22Rv1 (cell line): ENCODE data around the gene FARS2.

ENCODE experiments used
- H3K27ac ChIP-seq: fragments of 450-650 bp; 2 replicates; pipeline ENCODE4 v1.5.1; 2017
- ZFX ChIP-seq: fragments of 450-650 bp; IDR thresholded peaks from 2 replicates; pipeline ENCODE4 v1.6.1; 2017; ENCODE audit warnings: antibody characterized with exemption, borderline replicate concordance
- TF ChIP-seq, protein P1 (sequence below): fragments of 450-650 bp; IDR thresholded peaks from 2 replicates; pipeline ENCODE4 v1.5.1; 2017; ENCODE audit warnings: mild to moderate bottlenecking

Gene FARS2

DNA sequence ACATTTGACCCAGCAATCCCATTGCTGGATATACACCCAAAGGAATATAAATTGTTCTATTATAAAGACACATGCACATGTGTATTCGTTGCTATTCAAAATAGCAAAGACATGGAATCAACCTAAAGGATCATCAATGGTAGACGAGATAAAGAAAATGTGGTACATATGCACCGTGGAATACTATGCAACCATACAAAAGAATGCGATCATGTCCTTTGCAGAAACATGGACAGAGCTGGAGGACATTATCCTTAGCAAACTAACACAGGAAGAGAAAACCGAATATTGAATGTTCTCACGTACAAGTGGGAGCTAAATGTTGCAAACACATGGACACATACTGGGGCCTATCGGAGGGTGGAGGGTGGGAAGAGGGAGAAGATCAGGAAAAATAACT lies 405.4 kb downstream of the FARS2 start:
- no peak for TF ChIP-seq ZFX
- TF ChIP-seq, protein P1, sequence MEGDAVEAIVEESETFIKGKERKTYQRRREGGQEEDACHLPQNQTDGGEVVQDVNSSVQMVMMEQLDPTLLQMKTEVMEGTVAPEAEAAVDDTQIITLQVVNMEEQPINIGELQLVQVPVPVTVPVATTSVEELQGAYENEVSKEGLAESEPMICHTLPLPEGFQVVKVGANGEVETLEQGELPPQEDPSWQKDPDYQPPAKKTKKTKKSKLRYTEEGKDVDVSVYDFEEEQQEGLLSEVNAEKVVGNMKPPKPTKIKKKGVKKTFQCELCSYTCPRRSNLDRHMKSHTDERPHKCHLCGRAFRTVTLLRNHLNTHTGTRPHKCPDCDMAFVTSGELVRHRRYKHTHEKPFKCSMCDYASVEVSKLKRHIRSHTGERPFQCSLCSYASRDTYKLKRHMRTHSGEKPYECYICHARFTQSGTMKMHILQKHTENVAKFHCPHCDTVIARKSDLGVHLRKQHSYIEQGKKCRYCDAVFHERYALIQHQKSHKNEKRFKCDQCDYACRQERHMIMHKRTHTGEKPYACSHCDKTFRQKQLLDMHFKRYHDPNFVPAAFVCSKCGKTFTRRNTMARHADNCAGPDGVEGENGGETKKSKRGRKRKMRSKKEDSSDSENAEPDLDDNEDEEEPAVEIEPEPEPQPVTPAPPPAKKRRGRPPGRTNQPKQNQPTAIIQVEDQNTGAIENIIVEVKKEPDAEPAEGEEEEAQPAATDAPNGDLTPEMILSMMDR = no peak
- H3K27ac ChIP-seq = no peak overlapping the region

DNA sequence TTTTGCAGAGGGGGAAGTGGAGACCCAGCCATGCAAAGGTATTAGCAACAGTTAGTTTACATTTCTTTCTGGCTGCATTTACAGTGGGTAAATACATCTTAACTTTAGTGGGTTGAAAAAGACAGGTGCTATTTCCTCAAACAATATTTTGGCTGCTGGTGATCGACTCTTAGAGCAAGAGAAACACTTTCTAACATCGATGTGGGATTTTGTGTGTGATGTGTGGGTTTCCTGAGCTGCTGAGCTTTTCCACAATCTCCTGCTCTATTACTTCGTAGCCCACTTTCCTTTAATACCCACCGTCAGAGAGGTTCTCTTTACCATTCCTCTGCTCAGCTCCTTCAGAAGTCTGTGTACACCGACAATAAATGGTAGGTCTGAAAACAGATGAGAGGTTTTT lies 406.4 kb downstream of the FARS2 start:
- no peak overlapping the region for H3K27ac ChIP-seq
- TF ChIP-seq, protein P1 = no peak
- TF ChIP-seq ZFX = no peak

DNA sequence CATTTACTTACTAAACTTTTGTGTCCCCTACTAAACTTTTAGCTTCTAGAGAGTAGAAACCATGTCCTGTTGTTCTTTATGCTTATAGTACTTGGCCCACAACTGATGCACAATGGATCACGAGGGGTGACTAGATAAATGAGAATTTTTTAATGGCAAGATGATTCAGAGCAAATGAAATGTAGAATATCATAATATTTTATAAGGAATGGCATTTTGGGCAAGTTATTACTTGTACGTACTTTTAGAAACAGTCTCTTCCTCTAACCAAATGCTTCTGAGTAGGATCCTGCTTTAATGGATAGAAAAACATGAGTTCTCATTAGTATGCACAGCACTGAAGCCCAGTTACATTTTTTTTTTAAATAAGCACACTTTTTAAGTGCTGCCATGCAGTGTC lies 409.1 kb downstream of the FARS2 start:
- TF ChIP-seq, protein P1 = no peak
- TF ChIP-seq ZFX = no peak
- no peak overlapping the region for H3K27ac ChIP-seq

DNA sequence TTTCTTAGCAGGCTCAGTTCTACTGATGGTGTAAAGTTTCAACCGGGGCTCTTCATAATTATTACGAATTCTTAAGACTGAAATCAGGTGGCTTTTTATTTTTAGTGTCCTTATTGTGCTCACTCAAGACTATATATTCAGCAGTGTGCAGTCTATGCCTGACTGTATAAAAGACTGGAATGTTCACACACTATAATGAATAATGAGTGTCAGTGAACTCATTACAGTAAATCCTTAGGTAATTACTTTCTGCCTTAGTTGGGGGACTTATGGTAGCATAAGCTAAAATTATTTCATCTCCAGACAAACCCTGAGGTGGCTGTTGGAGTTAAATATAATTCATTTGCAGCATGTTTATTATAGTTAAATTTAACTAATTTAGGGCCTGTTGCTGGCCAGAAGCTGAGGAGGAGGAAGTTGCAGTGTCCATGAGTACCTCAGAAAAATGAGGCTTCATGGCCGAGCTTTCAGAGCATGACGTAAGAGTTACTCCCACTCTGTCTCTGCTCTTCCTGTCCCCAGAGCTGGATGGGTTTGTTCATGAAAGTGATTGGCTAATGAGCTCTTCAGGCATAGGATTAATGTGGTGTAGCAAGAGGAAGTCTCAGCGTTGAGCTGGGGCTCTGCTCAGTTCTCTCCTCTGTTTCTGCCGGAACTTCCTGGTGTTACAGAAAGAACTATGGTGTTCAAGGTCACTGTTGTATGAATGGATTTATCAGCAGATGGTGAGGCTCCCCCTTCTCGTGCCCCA lies 409.7 kb downstream of the FARS2 start:
- H3K27ac ChIP-seq = no peak overlapping the region
- no peak for TF ChIP-seq ZFX
- TF ChIP-seq, protein P1 = no peak

DNA sequence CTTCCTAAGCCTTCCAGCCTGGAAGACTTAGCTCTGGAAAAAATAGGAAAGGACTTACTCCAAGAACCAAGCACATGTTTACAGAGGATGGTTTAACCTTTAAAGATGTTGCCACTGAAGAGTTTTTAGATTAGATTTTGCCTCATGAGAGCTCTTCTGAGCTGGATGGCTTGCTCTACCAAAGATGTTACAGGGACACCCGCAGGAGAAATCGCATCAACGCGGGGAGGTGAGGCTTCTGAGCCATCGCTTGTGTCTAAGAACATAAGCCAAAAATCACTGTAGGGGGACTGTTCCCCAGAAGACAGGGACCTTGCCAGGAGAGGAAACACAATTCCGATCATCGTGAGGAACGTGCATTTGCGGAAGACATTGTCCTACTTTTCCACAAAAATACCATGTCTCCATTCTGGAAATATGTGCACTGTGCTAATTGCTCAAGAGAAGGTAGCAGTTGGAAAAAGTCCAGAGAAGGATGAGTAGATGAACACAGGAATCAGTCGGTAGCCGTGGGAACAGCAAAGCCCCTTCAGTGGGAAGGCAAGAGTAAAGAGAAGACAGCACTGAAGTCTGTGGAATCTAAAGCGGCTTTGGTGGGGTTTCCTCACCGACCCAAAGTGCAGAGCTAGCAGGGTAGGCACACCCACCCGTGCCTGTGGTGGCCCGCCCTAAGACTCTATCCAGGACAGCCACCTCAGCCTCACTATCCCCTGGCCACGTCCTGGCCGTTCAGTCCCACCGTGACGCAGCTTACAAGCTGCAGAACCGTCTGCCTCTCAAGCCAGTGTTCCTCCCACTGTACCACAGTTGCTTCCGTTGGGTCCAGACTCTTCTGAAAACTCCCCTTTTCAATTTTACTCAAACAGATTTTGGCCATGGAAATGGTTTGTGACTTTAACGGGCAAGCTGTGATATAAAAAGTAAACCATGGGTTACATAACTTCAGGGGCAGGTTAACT lies 410.6 kb downstream of the FARS2 start:
- TF ChIP-seq, protein P1 = no peak
- TF ChIP-seq ZFX = no peak
- no peak overlapping the region for H3K27ac ChIP-seq

DNA sequence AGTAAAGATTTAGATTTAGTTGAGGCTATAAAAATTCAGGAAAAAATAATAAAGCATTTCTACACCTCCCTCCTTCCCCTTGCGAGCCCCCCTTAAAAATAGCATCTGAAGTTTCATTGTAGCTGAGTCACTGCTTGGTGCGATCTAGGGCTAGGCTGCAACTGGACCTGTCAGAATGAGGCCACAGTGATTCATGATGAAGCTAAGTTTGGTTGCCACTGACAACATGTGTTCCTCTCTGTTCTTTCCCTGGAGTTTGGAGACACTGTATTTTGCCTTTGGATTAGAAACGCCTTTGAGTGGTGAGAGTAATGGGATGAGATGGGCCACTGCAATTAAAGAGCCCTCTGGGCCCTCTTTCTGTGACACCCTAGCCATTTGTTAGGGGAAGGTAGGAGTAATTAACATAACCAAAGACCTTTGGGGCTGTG lies 411.3 kb downstream of the FARS2 start:
- no peak for TF ChIP-seq ZFX
- TF ChIP-seq, protein P1 = no peak
- no peak overlapping the region for H3K27ac ChIP-seq
